ENCODE results near the gene PHIP.
"Not testable (repeated sequence)": the region's sequence is repeated elsewhere in the genome, so short reads cannot be mapped to it uniquely, and the experiment has no call there.

PHIP gene

GRCh38 chr6:79078075-79078969 lies at the start of gene PHIP:
Gene PHIP (minus strand): TSS chr6:79078254. CDS start chr6:79078068, 186 bp downstream.
- DNase-seq, result peak; percentile 28 to 100 (median 92)

- DNase-seq, result no peak
These were observed 49.6 kb upstream of the PHIP start for GRCh38 chr6:79127660-79128059.

- no peak for DNase-seq
These were observed 41.2 kb upstream of the PHIP start for GRCh38 chr6:79119217-79119616.

- no peak for DNase-seq
These were observed 39.7 kb upstream of the PHIP start for GRCh38 chr6:79117752-79118151.

GRCh38 chr6:79115553-79116182 lies 37.6 kb upstream of the PHIP start:
- DNase-seq, result no peak

- no peak for DNase-seq
These were observed 33.5 kb upstream of the PHIP start for GRCh38 chr6:79111549-79111948.

- DNase-seq, result no peak
These were observed 23.1 kb upstream of the PHIP start for GRCh38 chr6:79101164-79101563.

- DNase-seq, result no peak
These were observed 22.2 kb upstream of the PHIP start for GRCh38 chr6:79100304-79100703.

- no peak for DNase-seq
These were observed 16.9 kb upstream of the PHIP start for GRCh38 chr6:79094938-79095337.

- DNase-seq, result not testable (repeated sequence)
These were observed 13.7 kb upstream of the PHIP start for GRCh38 chr6:79091801-79092200.

- DNase-seq, result no peak
These were observed 11.7 kb upstream of the PHIP start for GRCh38 chr6:79089552-79090404.

- no peak for DNase-seq
These were observed 6.6 kb upstream of the PHIP start for GRCh38 chr6:79084693-79085092.

GRCh38 chr6:79082304-79082703 lies 4.2 kb upstream of the PHIP start:
- no peak for DNase-seq

GRCh38 chr6:79081663-79082062 lies 3.6 kb upstream of the PHIP start:
- DNase-seq, result no peak

- DNase-seq, result peak in 2 of 56 donors; percentile 0
These were observed 1.5 kb upstream of the PHIP start for GRCh38 chr6:79079561-79080041.

- peak in 6 of 56 donors; percentile 1 to 65 (median 57) for DNase-seq
These were observed 359 bp downstream of the PHIP start for GRCh38 chr6:79077715-79078074.

GRCh38 chr6:79076782-79077641 lies 1.0 kb downstream of the PHIP start:
- DNase-seq, result peak; percentile 22 to 94 (median 84)

GRCh38 chr6:79076160-79076559 lies 1.9 kb downstream of the PHIP start:
- no peak for DNase-seq

- DNase-seq, result no peak
These were observed 4.2 kb downstream of the PHIP start for GRCh38 chr6:79073888-79074287.

- no peak for DNase-seq
These were observed 5.3 kb downstream of the PHIP start for GRCh38 chr6:79072640-79073181.
